Activated CD8-positive, alpha-beta T cell treated with anti-CD3 and anti-CD28 coated beads for 36 hours (primary cell): Measurements from ENCODE around the gene SMTN. TPM values are rescaled to one million over a fixed set of nuclear protein-coding genes. Genes with fewer than 3 reads are reported as not detected.
"Not testable (repeated sequence)": the region's sequence is repeated elsewhere in the genome, so short reads cannot be mapped to it uniquely, and the experiment has no call there.

Experiments used
- ATAC-seq: fragments of 200-7000 bp; cut with Tn5 transposase; one replicate; pipeline ENCODE4 v1.10.0; 2021; ENCODE audit warnings: mild to moderate bottlenecking, moderate library complexity
- CTCF ChIA-PET: fragments of 350-600 bp; sonication (Branson Sonifier 250); formaldehyde crosslinking; loops from one replicate; lab custom pipeline; 2021; ENCODE audit warnings: antibody characterized with exemption; lab: Charles Lee
- POLR2A ChIA-PET: fragments of 350-600 bp; sonication (Branson Sonifier 250); formaldehyde crosslinking; loops from one replicate; lab custom pipeline; 2021; ENCODE audit warnings: antibody characterized with exemption; lab: Charles Lee
- DNase-seq: peaks from one replicate; pipeline ENCODE4 v3.0.0-alpha.2; 2020
- H3K27ac Mint-ChIP-seq: one replicate; pipeline ENCODE4 v1.8.0; 2021; ENCODE audit warnings: mild to moderate bottlenecking, mixed read lengths
- H3K27me3 Mint-ChIP-seq: one replicate; pipeline ENCODE4 v1.8.0; 2021; ENCODE audit warnings: mixed read lengths
- H3K36me3 Mint-ChIP-seq: one replicate; pipeline ENCODE4 v1.8.0; 2021; ENCODE audit warnings: low read depth, mixed read lengths
- H3K4me1 Mint-ChIP-seq: one replicate; pipeline ENCODE4 v1.8.0; 2021; ENCODE audit warnings: low read depth, mixed read lengths
- H3K4me3 Mint-ChIP-seq: one replicate; pipeline ENCODE4 v1.8.0; 2021; ENCODE audit warnings: mild to moderate bottlenecking, moderate library complexity, mixed read lengths
- H3K9me3 Mint-ChIP-seq: one replicate; pipeline ENCODE4 v1.8.0; 2021; ENCODE audit warnings: mixed read lengths
- intact Hi-C: fragments of 100-400 bp; cut with micrococcal nuclease; formaldehyde crosslinking; loops from one replicate; pipeline ENCODE4 v1.10.0; 2022
- total RNA-seq, 2 experiments: library from RNA; stranded (reverse); gene quantifications; one replicate each; pipeline ENCODE4 v1.2.3, GENCODE V29; 2021
- TF ChIP-seq, protein P1 (sequence below): fragments of 200-600 bp; IDR thresholded peaks from one replicate; pipeline ENCODE4 v1.8.0; 2022; ENCODE audit warnings: antibody characterized with exemption, mild to moderate bottlenecking

Gene SMTN
- total RNA-seq, 2 experiments from 2014 or later, result 32.0 to 36.3 TPM

DNA sequence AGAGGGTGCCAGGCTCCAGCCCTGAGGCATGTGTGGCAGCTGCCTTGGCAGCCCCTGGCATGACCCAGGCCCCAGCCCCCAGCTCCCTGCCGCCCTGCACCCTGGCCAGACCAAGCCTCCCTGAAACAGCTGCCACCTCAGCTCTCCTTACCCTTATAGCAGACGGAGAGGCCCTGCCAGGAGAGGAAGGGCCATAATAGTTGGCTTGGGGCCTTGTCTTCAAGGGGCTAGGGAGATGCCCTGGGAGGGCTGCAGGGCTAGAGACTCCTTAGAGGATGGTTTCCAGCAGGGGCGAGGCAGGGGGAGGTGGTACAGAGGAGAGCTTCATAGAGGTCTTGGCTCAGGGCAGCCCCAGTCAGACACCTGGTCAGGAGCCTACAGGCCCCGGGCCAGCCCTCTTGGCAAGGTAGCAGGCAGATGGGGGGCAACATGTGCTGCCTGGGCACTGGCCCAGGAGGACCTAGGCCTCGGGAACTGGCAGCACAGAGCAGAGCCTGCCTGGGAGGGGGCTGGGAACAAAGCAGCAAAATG is 13.0 kb downstream of the SMTN start:
- ATAC-seq (no peak), DNase-seq (no peak)
- H3K27me3 Mint-ChIP-seq, result no peaks in the 10 kb centered on the region
- H3K4me3 Mint-ChIP-seq, result no peak overlapping the region
- ChIA-PET POLR2A (interaction anchor here (0.8 to 1.3 kb wide), 3 partner anchors 9 to 21 kb away, joined by 3 to 5 read pairs (median 4); no protein-coding TSS in a partner anchor), CTCF (interaction anchor here (1.9 to 2.9 kb wide), 2 partner anchors 9 to 11 kb away, joined by 6 to 9 read pairs; no protein-coding TSS in a partner anchor)
- intact Hi-C loops, result no loop called here
- H3K36me3 Mint-ChIP-seq, result no peaks in the 10 kb centered on the region
- no peaks in the 10 kb centered on the region for H3K9me3 Mint-ChIP-seq
- no peak overlapping the region for H3K27ac Mint-ChIP-seq
- TF ChIP-seq, protein P1, sequence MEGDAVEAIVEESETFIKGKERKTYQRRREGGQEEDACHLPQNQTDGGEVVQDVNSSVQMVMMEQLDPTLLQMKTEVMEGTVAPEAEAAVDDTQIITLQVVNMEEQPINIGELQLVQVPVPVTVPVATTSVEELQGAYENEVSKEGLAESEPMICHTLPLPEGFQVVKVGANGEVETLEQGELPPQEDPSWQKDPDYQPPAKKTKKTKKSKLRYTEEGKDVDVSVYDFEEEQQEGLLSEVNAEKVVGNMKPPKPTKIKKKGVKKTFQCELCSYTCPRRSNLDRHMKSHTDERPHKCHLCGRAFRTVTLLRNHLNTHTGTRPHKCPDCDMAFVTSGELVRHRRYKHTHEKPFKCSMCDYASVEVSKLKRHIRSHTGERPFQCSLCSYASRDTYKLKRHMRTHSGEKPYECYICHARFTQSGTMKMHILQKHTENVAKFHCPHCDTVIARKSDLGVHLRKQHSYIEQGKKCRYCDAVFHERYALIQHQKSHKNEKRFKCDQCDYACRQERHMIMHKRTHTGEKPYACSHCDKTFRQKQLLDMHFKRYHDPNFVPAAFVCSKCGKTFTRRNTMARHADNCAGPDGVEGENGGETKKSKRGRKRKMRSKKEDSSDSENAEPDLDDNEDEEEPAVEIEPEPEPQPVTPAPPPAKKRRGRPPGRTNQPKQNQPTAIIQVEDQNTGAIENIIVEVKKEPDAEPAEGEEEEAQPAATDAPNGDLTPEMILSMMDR, result no peak
- H3K4me1 Mint-ChIP-seq, result no peaks in the 10 kb centered on the region

DNA sequence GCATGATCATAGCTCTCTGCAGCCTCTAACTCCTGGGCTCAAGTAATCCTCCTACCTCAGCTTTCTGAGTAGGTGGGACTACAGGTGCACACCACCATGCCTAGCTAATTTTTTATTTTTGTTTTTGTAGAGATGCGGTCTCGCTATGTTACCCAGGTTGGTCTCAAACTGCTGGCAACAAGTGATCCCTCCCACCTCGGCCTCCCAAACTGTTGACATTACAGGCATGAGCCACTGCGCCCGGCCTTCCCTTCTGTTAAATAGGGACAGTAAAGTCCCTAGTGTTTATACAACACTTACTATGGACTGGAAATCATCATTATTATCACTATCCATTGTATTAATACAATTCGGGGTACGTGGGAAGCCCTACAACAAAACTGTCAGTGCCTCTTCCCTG is 13.6 kb downstream of the SMTN start:
- intact Hi-C loops, result no loop called here
- POLR2A ChIA-PET, result interaction anchor here (1.1 to 1.3 kb wide), 2 partner anchors 10 to 21 kb away, joined by 3 to 5 read pairs; no protein-coding TSS in a partner anchor
- no peaks in the 10 kb centered on the region for H3K9me3 Mint-ChIP-seq
- H3K36me3 Mint-ChIP-seq, result no peaks in the 10 kb centered on the region
- ATAC-seq (no peak), DNase-seq (no peak)
- H3K4me3 Mint-ChIP-seq, result no peak overlapping the region
- no peaks in the 10 kb centered on the region for H3K27me3 Mint-ChIP-seq
- H3K4me1 Mint-ChIP-seq, result no peaks in the 10 kb centered on the region
- no peak overlapping the region for H3K27ac Mint-ChIP-seq
- TF ChIP-seq, protein P1, result no peak
- CTCF ChIA-PET, result interaction anchor here (0.9 to 1.9 kb wide), 2 partner anchors 9 to 36 kb away, joined by 3 to 6 read pairs; no protein-coding TSS in a partner anchor

DNA sequence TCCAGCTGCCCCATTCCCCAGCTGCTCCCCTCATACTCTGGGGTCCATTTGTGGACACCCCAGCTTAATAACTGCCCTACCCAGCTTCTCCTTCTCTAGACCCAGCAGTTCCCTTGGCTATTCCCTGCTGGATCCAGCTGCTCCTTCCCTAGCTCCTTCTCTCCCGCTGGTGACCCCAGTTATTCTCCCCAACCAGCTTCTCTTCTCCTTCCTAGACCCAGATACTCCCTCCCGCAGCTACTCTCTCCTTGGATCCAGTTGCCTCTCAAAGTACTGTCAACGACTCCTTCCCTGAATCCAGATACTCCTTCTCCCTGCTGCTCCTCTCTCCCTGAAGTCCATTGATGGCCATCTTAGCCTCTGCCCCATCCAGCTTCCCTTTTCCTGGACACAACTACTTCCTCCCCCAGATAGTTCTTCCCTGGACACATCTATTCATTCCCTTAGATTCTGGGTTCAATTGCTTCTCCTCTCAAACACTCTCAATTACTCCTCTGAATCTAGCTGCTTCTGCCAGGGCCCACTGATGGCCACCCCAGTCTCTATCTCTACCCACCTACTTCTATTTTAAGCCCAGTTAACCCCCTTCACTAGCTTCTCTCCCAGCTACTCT is 14.6 kb downstream of the SMTN start:
- no peak for ATAC-seq
- H3K36me3 Mint-ChIP-seq, result no peaks in the 10 kb centered on the region
- intact Hi-C loops, result no loop called here
- no peaks in the 10 kb centered on the region for H3K4me1 Mint-ChIP-seq
- ChIA-PET CTCF (interaction anchor here (0.9 to 1.8 kb wide), 5 partner anchors 9 to 217 kb away, joined by 3 to 10 read pairs (median 4); partner anchors contain the start of gene SELENOM), POLR2A (interaction anchor here (0.6 kb wide), 1 partner anchor 145 kb away, joined by 3 read pairs; no protein-coding TSS in a partner anchor)
- TF ChIP-seq, protein P1, result no peak
- no peak overlapping the region for H3K4me3 Mint-ChIP-seq
- DNase-seq, result no peak
- H3K27ac Mint-ChIP-seq, result no peak overlapping the region
- H3K27me3 Mint-ChIP-seq, result no peaks in the 10 kb centered on the region
- H3K9me3 Mint-ChIP-seq, result no peaks in the 10 kb centered on the region

DNA sequence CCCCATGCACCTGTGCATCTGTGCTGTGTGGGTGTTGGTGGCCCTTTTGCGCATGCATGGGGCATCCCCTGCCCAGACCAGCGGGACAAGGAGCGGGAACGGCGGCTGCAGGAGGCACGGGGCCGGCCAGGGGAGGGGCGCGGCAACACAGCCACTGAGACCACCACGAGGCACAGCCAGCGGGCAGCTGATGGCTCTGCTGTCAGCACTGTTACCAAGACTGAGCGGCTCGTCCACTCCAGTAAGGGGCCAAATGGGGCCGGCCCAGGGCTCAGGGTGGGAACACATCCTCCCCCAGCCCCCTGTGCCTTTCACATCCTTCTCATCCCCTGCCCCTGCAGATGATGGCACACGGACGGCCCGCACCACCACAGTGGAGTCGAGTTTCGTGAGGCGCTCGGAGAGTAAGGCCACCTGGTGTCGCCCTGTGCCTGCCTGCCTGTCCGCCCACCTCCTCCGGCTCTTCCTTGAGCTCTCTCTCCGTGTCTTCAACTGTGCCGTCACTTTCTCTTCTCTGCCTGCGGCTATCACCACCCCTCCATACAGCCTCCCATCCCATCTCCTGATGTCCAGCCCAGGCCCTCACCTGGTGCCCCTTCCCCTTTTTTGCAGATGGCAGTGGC is 15.7 kb downstream of the SMTN start:
- ChIA-PET CTCF (interaction anchor here (0.9 to 1.8 kb wide), 2 partner anchors 11 to 12 kb away, joined by 5 to 10 read pairs; partner anchors contain the start of gene SELENOM), POLR2A (no interaction called here)
- Mint-ChIP-seq H3K4me3 (no peak overlapping the region), H3K9me3 (no peaks in the 10 kb centered on the region), H3K36me3 (no peaks in the 10 kb centered on the region), H3K4me1 (no peaks in the 10 kb centered on the region), H3K27me3 (no peaks in the 10 kb centered on the region), H3K27ac (no peak overlapping the region)
- DNase-seq (no peak), ATAC-seq (no peak)
- intact Hi-C loops, result no loop called here
- TF ChIP-seq, protein P1, result no peak

DNA sequence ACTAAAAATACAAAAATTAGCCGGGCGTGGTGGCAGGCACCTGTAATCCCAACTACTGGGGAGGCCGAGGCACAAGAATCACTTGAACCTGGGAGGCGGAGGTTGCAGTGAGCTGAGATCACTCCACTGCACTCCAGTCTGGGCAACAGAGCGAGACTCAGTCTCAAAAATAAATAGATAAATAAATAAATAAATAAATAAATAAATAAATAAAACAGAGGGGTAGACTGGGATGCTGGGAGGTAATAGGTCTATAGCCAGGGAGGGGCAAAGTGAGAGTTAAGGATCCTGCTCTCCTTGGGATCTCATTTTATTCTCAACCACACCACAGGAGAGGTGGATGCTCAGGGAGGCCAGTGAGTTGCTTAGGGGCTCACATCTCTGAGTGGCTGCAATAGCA is 16.4 kb downstream of the SMTN start:
- ATAC-seq, H3K4me3 Mint-ChIP-seq, H3K9me3 Mint-ChIP-seq, H3K27me3 Mint-ChIP-seq, H3K4me1 Mint-ChIP-seq, H3K27ac Mint-ChIP-seq, intact Hi-C loops, DNase-seq, CTCF ChIA-PET, H3K36me3 Mint-ChIP-seq: not testable (repeated sequence)
- POLR2A ChIA-PET, result interaction anchor here (1.4 kb wide), 1 partner anchor 9 kb away, joined by 3 read pairs; the partner anchor contains the start of gene SELENOM
